Lower leg skin (tissue), 4 donors: ENCODE data around the gene TOPAZ1. TPM values are rescaled to one million over a fixed set of nuclear protein-coding genes. Genes with fewer than 3 reads are reported as not detected.

Source experiments
- DNase-seq, 2 donors: peaks; one replicate each; pipeline ENCODE4 v3.0.0-alpha.2; 2019; ENCODE audit warnings: low spot score in 2 of 2
- H3K4me3 ChIP-seq: fragments of 200-600 bp; sonication (generic); 2 replicates; pipeline ENCODE4 v1.5.1; 2017; ENCODE audit warnings: mild to moderate bottlenecking, low read depth; ENCODE audit not compliant: poor library complexity, severe bottlenecking
- POLR2A ChIP-seq, 2 donors: fragments of 450-650 bp; IDR thresholded peaks; one replicate each; pipeline ENCODE4 v1.6.1; 2016 to 2017; ENCODE audit warnings: antibody characterized with exemption in 2 of 2, mild to moderate bottlenecking in 1 of 2, moderate library complexity in 1 of 2
- WGBS, 2 donors: methylation state at CpG; one replicate each; pipeline ENCODE4 v1.1.5; 2018; 5-methylcytosine and 5-hydroxymethylcytosine counted together
- intact Hi-C: fragments of 100-400 bp; cut with DNase I; formaldehyde crosslinking; loops from one replicate; pipeline ENCODE4 v1.15.0; 2023; ENCODE audit warnings: low total_unique reads
- total RNA-seq, 4 donors: library from RNA; depleted of rRNA; stranded (reverse); fragments of >200 nt; gene quantifications; one replicate each; pipeline ENCODE4 v1.1.0, GENCODE V29; 2016
- TF ChIP-seq, protein P1 (sequence below), 3 donors: fragments of 450-650 bp; IDR thresholded peaks; one replicate each; pipeline ENCODE4 v1.5.1; 2016; ENCODE audit warnings: antibody characterized with exemption in 3 of 3, mild to moderate bottlenecking in 3 of 3, moderate library complexity in 2 of 3

TOPAZ1 gene
- total RNA-seq, 4 donors from 2014 or later: not detected

DNA sequence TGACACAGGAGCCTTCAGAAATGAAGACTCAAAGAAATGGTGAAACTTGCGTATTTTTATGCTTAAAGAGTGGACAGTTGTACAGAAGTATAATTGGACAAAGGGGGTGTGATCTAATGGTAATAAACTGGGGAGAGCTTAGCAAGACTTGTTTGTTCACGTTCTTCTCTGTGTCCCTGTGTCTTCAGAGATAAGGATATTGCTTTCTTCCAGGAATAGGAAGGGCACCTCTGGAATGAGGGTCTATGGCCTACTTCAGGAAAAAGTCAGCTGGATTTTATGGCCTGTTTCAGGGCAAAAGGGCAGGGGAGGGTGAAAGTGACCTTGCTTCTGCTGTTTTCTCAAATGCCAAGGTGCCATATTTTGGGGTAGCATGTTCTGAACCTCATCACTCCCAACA, 4.5 kb upstream of the TOPAZ1 start:
- DNase-seq: no peak
- no peak overlapping the region for H3K4me3 ChIP-seq
- TF ChIP-seq, protein P1, sequence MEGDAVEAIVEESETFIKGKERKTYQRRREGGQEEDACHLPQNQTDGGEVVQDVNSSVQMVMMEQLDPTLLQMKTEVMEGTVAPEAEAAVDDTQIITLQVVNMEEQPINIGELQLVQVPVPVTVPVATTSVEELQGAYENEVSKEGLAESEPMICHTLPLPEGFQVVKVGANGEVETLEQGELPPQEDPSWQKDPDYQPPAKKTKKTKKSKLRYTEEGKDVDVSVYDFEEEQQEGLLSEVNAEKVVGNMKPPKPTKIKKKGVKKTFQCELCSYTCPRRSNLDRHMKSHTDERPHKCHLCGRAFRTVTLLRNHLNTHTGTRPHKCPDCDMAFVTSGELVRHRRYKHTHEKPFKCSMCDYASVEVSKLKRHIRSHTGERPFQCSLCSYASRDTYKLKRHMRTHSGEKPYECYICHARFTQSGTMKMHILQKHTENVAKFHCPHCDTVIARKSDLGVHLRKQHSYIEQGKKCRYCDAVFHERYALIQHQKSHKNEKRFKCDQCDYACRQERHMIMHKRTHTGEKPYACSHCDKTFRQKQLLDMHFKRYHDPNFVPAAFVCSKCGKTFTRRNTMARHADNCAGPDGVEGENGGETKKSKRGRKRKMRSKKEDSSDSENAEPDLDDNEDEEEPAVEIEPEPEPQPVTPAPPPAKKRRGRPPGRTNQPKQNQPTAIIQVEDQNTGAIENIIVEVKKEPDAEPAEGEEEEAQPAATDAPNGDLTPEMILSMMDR (IDR thresholded peaks at IDR 0.05): no peak
- TF ChIP-seq POLR2A (IDR thresholded peaks at IDR 0.05): no peak
- intact Hi-C loops: no loop called here
- 73 to 74% methylated on average over 2 of the region's 2 CpGs for WGBS, 2 donors

DNA sequence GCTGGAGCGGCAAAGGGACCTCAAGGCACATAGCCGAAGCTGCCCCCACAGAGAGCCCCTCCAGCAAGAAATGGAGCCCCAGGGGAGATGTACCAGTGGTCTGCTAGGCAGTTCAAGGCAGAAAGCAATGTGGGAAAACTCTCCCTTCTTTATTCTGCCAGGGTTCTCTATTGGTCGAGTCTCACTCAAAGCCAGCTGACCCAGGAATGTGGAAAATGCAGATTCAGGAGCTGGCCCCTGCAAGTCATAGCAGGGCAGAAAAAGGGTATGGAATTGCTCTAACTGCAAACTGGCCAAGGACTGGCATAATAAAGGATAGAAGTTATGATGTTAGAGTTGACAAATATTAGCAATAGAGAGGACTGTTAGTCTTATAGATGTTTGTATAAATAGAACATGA, 4.0 kb upstream of the TOPAZ1 start:
- TF ChIP-seq, protein P1 (IDR thresholded peaks at IDR 0.05): no peak
- no peak for TF ChIP-seq POLR2A (IDR thresholded peaks at IDR 0.05)
- intact Hi-C loops: no loop called here
- WGBS, 2 donors: 81 to 87% methylated on average over 3 of the region's 3 CpGs
- no peak for DNase-seq
- H3K4me3 ChIP-seq: no peak overlapping the region

DNA sequence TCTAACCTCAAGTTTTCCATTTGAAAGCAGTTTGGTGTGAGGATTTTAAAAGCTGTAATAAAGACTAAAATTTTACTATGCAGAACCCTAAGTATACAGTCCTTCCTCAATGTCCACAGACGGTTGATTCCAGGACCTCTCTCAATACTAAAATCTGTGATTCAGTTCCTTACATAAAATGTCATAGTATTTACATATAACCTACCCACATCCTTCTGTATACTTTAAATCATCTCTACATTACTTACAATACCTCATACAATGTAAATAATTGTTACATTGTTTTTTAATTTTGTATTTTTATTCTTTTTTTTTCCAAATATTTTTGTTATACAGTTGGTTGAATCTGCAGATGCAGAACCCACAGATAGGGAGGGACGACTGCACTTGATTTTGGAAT, 2.8 kb upstream of the TOPAZ1 start:
- no peak for TF ChIP-seq POLR2A (IDR thresholded peaks at IDR 0.05)
- TF ChIP-seq, protein P1 (IDR thresholded peaks at IDR 0.05): no peak
- intact Hi-C loops: no loop called here
- H3K4me3 ChIP-seq: no peak overlapping the region
- WGBS, 2 donors: 32 to 65% methylated on average over 2 of the region's 2 CpGs
- no peak for DNase-seq

DNA sequence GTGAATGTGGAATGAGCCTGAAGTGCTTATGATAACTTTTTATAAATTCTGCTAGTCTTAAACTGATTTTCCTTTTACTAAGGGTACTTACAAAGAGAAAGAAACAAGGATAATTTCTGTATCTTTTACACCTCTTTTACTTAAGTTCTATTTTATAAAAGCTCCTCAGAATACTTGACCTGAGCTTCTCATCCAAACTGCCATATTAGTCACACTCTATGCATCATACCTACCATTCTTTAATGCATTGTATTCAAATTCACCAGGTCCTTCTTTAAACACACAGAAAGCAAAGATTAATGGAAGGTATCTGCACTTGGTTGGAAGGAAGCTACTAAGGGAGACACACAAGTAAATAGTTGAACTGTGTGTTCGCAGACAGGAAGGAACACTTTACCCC, 1.6 kb upstream of the TOPAZ1 start:
- no peak for DNase-seq
- 86 to 91% methylated on average over 1 of the region's 1 CpG for WGBS, 2 donors
- H3K4me3 ChIP-seq: no peak overlapping the region

DNA sequence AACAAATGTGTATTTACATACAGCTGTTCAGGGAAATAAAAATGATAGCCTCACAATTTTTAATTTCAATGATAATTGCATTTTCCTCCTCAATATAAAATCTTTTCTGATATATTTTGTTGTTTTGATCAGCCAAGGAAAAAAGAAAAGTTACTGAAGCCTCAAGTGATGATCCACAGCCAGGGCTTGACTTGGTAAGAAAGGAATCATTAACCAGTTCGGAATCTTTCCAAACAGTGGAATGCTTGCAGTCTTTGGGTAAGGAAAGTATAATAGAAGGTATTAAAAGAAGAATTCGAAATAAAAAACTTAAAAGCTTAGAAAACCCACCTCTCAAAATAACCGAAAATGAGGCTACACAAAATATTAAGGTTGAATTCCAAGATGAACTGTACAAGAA, 1.0 kb downstream of the TOPAZ1 start:
- intact Hi-C loops: no loop called here
- TF ChIP-seq, protein P1 (IDR thresholded peaks at IDR 0.05): no peak
- no peak for TF ChIP-seq POLR2A (IDR thresholded peaks at IDR 0.05)
- 82 to 91% methylated on average over 3 of the region's 3 CpGs for WGBS, 2 donors
- no peak for DNase-seq
- no peak overlapping the region for H3K4me3 ChIP-seq

More for the DNA sequence above, 1.6 kb upstream of the TOPAZ1 start:
- intact Hi-C loops: no loop called here
- TF ChIP-seq, protein P1 (IDR thresholded peaks at IDR 0.05): no peak
- TF ChIP-seq POLR2A (IDR thresholded peaks at IDR 0.05): no peak

DNA sequence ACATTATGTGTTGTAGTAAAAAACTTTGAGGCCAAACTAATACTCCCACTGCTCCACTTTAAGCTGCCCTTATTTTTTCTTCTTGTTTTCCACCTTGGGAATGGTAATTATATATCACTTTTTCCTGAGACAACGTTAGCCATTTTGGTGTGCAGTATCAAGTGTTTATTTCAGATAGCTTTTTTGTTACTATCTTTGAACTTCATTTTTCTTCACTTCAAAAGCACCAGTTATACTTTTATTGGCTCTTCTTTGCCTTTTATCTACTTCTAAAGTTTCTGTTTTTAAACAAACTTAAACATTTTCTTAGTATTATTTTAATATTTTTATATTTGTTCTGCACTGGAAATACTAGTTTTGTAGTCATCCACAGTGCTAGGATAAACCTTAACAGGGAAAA, 6.5 kb downstream of the TOPAZ1 start:
- WGBS, 2 donors: 73 to 83% methylated on average over 1 of the region's 1 CpG
- no peak overlapping the region for H3K4me3 ChIP-seq
- no peak for DNase-seq
- intact Hi-C loops: no loop called here
- TF ChIP-seq, protein P1 (IDR thresholded peaks at IDR 0.05): no peak
- TF ChIP-seq POLR2A (IDR thresholded peaks at IDR 0.05): no peak
